Measurements from ENCODE around the gene PAIP1. TPM values are rescaled to one million over a fixed set of nuclear protein-coding genes. Genes with fewer than 3 reads are reported as not detected.

Gene PAIP1, protein sequence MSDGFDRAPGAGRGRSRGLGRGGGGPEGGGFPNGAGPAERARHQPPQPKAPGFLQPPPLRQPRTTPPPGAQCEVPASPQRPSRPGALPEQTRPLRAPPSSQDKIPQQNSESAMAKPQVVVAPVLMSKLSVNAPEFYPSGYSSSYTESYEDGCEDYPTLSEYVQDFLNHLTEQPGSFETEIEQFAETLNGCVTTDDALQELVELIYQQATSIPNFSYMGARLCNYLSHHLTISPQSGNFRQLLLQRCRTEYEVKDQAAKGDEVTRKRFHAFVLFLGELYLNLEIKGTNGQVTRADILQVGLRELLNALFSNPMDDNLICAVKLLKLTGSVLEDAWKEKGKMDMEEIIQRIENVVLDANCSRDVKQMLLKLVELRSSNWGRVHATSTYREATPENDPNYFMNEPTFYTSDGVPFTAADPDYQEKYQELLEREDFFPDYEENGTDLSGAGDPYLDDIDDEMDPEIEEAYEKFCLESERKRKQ
- total RNA-seq (100 to 1,000 TPM in 1 of 9 donors, 10 to 100 TPM in 8; 74.3 to 262 (median 85.3) TPM), polyA plus RNA-seq (100 to 1,000 TPM in 1 of 3 donors, 10 to 100 TPM in 2; 54.8 to 122 (median 66.2) TPM)
- long read RNA-seq, donor 1, transcript PAIP1-203 (11 exons, 1,734 nt): minor isoform, 10 of 31 reads
- long read RNA-seq, donor 1, transcript PAIP1-201 (11 exons, 2,782 nt): major isoform, 19 of 31 reads
- long read RNA-seq, donor 1, partial matches to known transcripts: 0 of 31 reads
- long read RNA-seq, donor 1, other reads (novel, unspliced or antisense): 0 of 31 reads
- long read RNA-seq, donor 2, transcript PAIP1-203 (11 exons, 1,734 nt): major isoform, 10 of 21 reads
- long read RNA-seq, donor 2, transcript PAIP1-201 (11 exons, 2,782 nt): major isoform, 10 of 21 reads
- long read RNA-seq, donor 2, partial matches to known transcripts: 0 of 21 reads
- long read RNA-seq, donor 2, other reads (novel, unspliced or antisense): 0 of 21 reads
- long read RNA-seq, donor 3, transcript PAIP1-201 (11 exons, 2,782 nt): major isoform, 15 of 22 reads
- long read RNA-seq, donor 3, transcript PAIP1-203 (11 exons, 1,734 nt): minor isoform, 6 of 22 reads
- long read RNA-seq, donor 3, partial matches to known transcripts: 0 of 22 reads
- long read RNA-seq, donor 3, other reads (novel, unspliced or antisense): 0 of 22 reads
- long read RNA-seq, donor 4, transcript PAIP1-201 (11 exons, 2,782 nt): minor isoform, 14 of 53 reads
- long read RNA-seq, donor 4, transcript PAIP1-203 (11 exons, 1,734 nt): major isoform, 31 of 53 reads
- long read RNA-seq, donor 4, partial matches to known transcripts: 6 of 53 reads
- long read RNA-seq, donor 4, other reads (novel, unspliced or antisense): 0 of 53 reads
- long read RNA-seq, donor 5, transcript PAIP1-201 (11 exons, 2,782 nt): major isoform, 125 of 214 reads
- long read RNA-seq, donor 5, transcript PAIP1-203 (11 exons, 1,734 nt): minor isoform, 76 of 214 reads
- long read RNA-seq, donor 5, partial matches to known transcripts: 2 of 214 reads
- long read RNA-seq, donor 5, other reads (novel, unspliced or antisense): 11 of 214 reads
- long read RNA-seq, donor 6, transcript PAIP1-203 (11 exons, 1,734 nt): major isoform, 9 of 21 reads
- long read RNA-seq, donor 6, transcript PAIP1-201 (11 exons, 2,782 nt): minor isoform, 5 of 21 reads
- long read RNA-seq, donor 6, partial matches to known transcripts: 3 of 21 reads
- long read RNA-seq, donor 6, other reads (novel, unspliced or antisense): 3 of 21 reads
- long read RNA-seq, donor 7, transcript PAIP1-201 (11 exons, 2,782 nt): major isoform, 7 of 21 reads
- long read RNA-seq, donor 7, partial matches to known transcripts: 13 of 21 reads
- long read RNA-seq, donor 7, other reads (novel, unspliced or antisense): 0 of 21 reads
- long read RNA-seq, donor 8, transcript PAIP1-203 (11 exons, 1,734 nt): minor isoform, 11 of 38 reads
- long read RNA-seq, donor 8, transcript PAIP1-201 (11 exons, 2,782 nt): major isoform, 25 of 38 reads
- long read RNA-seq, donor 8, partial matches to known transcripts: 0 of 38 reads
- long read RNA-seq, donor 8, other reads (novel, unspliced or antisense): 0 of 38 reads
- long read RNA-seq, donor 9, transcript PAIP1-201 (11 exons, 2,782 nt): major isoform, 9 of 17 reads
- long read RNA-seq, donor 9, transcript PAIP1-203 (11 exons, 1,734 nt): minor isoform, 7 of 17 reads
- long read RNA-seq, donor 9, partial matches to known transcripts: 0 of 17 reads
- long read RNA-seq, donor 9, other reads (novel, unspliced or antisense): 0 of 17 reads
- long read RNA-seq, donor 10, transcript PAIP1-203 (11 exons, 1,734 nt): major isoform, 6 of 12 reads
- long read RNA-seq, donor 10, transcript PAIP1-201 (11 exons, 2,782 nt): minor isoform, 5 of 12 reads
- long read RNA-seq, donor 10, partial matches to known transcripts: 0 of 12 reads
- long read RNA-seq, donor 10, other reads (novel, unspliced or antisense): 0 of 12 reads

DNA sequence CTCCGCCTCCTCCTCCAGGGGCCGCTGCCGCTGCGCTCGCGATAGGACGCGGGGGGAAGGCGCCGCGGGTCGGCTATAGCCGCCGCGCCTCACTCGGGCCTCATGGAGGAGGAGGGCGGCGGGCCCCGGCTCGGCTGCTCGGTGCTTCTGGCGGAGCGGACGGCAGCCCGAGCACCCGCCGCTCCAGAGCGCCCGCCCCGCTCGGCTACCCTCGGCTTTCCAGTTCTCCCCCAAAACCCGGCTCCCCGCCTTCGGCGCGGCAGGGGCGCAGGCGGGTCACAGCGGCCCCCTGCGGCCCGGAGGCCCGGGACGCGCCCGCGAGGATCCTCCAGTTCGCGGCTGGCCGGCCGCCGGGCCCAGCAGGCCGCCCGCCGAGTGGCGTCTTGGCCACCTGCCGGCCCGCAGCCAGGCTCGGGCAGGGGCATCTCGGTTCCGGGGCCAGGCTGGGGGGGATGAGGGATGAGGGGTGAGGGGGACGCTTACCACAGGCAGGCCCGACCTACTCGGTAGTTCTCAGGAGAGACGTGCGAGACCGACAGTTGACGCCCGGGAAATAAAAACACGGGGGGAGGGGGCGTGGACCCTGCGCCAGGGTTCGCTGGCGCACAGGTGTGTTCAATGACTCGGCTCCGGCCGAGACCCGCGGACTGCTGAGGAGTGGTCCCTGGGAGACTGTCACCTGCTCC is at the start of gene PAIP1:
Gene PAIP1 (minus strand): TSS at position 221 of the 686 bp plus-strand sequence. CDS start 231 bp downstream, outside the sequence.
- peak within 1 kb of the TSS; percentile 16 to 86 (median 44) for H3K4me3 ChIP-seq
- TF ChIP-seq POLR2A (IDR thresholded peaks at IDR 0.05): peak; percentile 52 to 67
- TF ChIP-seq, protein P1, sequence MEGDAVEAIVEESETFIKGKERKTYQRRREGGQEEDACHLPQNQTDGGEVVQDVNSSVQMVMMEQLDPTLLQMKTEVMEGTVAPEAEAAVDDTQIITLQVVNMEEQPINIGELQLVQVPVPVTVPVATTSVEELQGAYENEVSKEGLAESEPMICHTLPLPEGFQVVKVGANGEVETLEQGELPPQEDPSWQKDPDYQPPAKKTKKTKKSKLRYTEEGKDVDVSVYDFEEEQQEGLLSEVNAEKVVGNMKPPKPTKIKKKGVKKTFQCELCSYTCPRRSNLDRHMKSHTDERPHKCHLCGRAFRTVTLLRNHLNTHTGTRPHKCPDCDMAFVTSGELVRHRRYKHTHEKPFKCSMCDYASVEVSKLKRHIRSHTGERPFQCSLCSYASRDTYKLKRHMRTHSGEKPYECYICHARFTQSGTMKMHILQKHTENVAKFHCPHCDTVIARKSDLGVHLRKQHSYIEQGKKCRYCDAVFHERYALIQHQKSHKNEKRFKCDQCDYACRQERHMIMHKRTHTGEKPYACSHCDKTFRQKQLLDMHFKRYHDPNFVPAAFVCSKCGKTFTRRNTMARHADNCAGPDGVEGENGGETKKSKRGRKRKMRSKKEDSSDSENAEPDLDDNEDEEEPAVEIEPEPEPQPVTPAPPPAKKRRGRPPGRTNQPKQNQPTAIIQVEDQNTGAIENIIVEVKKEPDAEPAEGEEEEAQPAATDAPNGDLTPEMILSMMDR (IDR thresholded peaks at IDR 0.05): peak in 4 of 6 experiments; percentile 28 to 72 (median 63)
- peak within 1 kb of the TSS; percentile 32 to 99 (median 93) for H3K27ac ChIP-seq
- H3K36me3 ChIP-seq (replicated peaks in 1 of 2): no peaks in the 10 kb centered on the region
- 0 to 2% (median 1%) methylated on average over 19 to 79 of the region's 79 CpGs; no CpG with 5 or more reads in 1 of the 4 donors for whole genome bisulfite sequencing, 4 donors
- H3K4me1 ChIP-seq (replicated peaks in 1 of 2): peaks cover 15 to 36% of the 10 kb centered on the region in 2 donors
- intact Hi-C loops (cut with DNase I): loop anchor here in 1 of 2 donors (2.0 kb wide), 1 partner anchor 46 kb away; the partner anchor contains the start of gene NNT
- peak in 6 of 7 donors; percentile 73 to 86 (median 82) for DNase-seq
- H3K9me3 ChIP-seq (replicated peaks in 1 of 3): no peaks in the 10 kb centered on the region
- H3K27me3 ChIP-seq: no peaks in the 10 kb centered on the region

DNA sequence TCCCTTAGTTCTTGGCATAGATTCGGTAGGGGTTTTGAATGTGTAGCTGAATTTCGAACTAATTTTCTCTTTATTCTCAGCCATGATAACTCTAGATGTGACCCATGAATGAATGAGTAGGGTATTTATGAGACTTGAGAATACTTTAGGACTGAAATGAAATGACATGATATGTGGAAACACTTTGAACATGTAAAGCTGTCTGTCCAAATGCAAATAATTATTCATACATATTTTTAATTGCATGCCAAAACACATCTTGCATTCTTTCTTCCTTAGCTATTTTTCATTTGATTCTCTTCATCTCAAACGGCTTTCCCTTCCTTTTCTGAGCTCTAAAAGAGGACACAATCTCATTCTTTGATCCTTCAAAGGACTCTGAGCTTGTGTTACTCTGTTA is 49.5 kb upstream of the PAIP1 start:
- intact Hi-C loops (cut with DNase I): no loop called here
- TF ChIP-seq POLR2A (IDR thresholded peaks at IDR 0.05): no peak
- TF ChIP-seq, protein P1 (IDR thresholded peaks at IDR 0.05): no peak

More for the DNA sequence above, 49.5 kb upstream of the PAIP1 start:
- no peaks in the 10 kb centered on the region for H3K9me3 ChIP-seq (replicated peaks in 1 of 3)
- no peaks in the 10 kb centered on the region for H3K27me3 ChIP-seq
- H3K4me1 ChIP-seq (replicated peaks in 1 of 2): peaks cover 10 to 17% of the 10 kb centered on the region in 2 donors
- peaks cover 0 to 14% of the 10 kb centered on the region in 2 donors for H3K36me3 ChIP-seq (replicated peaks in 1 of 2)
- no peak overlapping the region for H3K4me3 ChIP-seq
- 81 to 90% (median 86%) methylated on average over 3 of the region's 3 CpGs for WGBS, 4 donors
- no peak overlapping the region for H3K27ac ChIP-seq
- no peak for DNase-seq
